Thyroid gland (tissue), 4 donors: Measurements from ENCODE around the gene TYSND1.
"Not testable (repeated sequence)": the region's sequence is repeated elsewhere in the genome, so short reads cannot be mapped to it uniquely, and the experiment has no call there.

ENCODE experiments used
- CTCF ChIP-seq, 6 experiments: fragments of 200-600 bp in 3 of 6; fragments of 450-650 bp in 3 of 6; sonication (generic) in 3 of 6; IDR thresholded peaks; one replicate each; pipeline ENCODE4 v1.5.1; 2016 to 2019; ENCODE audit warnings: antibody characterized with exemption in 6 of 6, mild to moderate bottlenecking in 2 of 6, inconsistent platforms in 1 of 6, moderate library complexity in 1 of 6
- POLR2A ChIP-seq, 2 donors: fragments of 450-650 bp; IDR thresholded peaks; one replicate each; pipeline ENCODE4 v1.6.1; 2017; ENCODE audit warnings: antibody characterized with exemption in 2 of 2, mild to moderate bottlenecking in 2 of 2, moderate library complexity in 1 of 2

GRCh38 chr10:70101068-70101562 lies 45.4 kb downstream of the TYSND1 start:
- TF ChIP-seq CTCF, POLR2A (IDR thresholded peaks at IDR 0.05): not testable (repeated sequence)
